GM20000 (cell line): ENCODE results near the gene CR1L.
"Not testable (repeated sequence)": the region's sequence is repeated elsewhere in the genome, so short reads cannot be mapped to it uniquely, and the experiment has no call there.

ENCODE experiments used
- DNase-seq: peaks from one replicate; pipeline ENCODE4 v3.0.0; 2012; ENCODE audit warnings: low spot score
- TF ChIP-seq, protein P1 (sequence below): IDR thresholded peaks from 2 replicates; pipeline ENCODE4 v1.5.1; 2012; ENCODE audit warnings: mild to moderate bottlenecking, control low read depth; ENCODE audit errors: extremely low read depth, missing control alignments

CR1L gene

DNA sequence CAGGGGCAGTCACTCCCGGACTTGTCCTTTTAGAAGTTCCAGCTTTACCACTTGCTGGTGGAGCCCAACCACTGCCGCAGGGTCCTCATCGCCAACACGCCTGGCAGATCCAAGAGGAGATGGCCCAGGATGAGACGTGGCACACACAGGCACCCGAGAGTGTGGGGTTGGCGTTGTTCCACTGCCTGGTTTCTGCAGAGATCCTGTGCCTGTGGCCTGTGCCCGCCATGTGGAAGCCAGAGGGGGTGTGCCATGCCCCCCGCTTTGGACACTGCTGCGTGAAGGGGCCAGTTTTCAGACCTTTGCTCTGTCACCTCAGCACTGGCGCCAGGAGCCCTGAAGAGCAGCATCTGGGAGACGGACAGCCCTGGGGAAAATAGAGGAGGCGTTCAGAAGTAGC lies 117.7 kb downstream of the CR1L start:
- TF ChIP-seq, protein P1, sequence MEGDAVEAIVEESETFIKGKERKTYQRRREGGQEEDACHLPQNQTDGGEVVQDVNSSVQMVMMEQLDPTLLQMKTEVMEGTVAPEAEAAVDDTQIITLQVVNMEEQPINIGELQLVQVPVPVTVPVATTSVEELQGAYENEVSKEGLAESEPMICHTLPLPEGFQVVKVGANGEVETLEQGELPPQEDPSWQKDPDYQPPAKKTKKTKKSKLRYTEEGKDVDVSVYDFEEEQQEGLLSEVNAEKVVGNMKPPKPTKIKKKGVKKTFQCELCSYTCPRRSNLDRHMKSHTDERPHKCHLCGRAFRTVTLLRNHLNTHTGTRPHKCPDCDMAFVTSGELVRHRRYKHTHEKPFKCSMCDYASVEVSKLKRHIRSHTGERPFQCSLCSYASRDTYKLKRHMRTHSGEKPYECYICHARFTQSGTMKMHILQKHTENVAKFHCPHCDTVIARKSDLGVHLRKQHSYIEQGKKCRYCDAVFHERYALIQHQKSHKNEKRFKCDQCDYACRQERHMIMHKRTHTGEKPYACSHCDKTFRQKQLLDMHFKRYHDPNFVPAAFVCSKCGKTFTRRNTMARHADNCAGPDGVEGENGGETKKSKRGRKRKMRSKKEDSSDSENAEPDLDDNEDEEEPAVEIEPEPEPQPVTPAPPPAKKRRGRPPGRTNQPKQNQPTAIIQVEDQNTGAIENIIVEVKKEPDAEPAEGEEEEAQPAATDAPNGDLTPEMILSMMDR: no peak

GRCh38 chr1:207763091-207763490 lies 118.2 kb downstream of the CR1L start:
- TF ChIP-seq, protein P1: no peak
- DNase-seq: no peak

More for the DNA sequence above, 117.7 kb downstream of the CR1L start:
- no peak for DNase-seq

GRCh38 chr1:207763972-207764371 lies 119.0 kb downstream of the CR1L start:
- TF ChIP-seq, protein P1: no peak
- no peak for DNase-seq

- TF ChIP-seq, protein P1: no peak
- no peak for DNase-seq
Measured at GRCh38 chr1:207766569-207766968, 121.6 kb downstream of the CR1L start.

DNA sequence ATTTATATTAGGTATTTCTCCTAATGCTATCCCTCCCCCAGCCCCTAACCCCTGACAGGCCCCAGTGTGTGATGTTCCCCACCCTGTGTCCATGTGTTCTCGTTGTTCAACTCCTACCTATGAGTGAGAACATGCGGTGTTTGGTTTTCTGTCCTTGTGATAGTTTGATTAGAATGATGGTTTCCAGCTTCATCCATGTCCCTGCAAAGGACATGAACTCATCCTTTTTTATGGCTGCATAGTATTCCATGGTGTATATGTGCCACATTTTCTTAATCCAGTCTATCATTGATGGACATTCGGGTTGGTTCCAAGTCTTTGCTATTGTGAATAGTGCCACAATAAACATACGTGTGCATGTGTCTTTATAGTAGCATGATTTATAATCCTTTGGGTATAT lies 125.6 kb downstream of the CR1L start:
- DNase-seq: not testable (repeated sequence)
